NCI-H1092 treated with DMSO at 0.1 percent for 48 hours (cell line): ENCODE data around the gene RNF145.

Source experiments
- DNase-seq: peaks from one replicate; lab custom pipeline; 2025; lab: John Stamatoyannopoulos, UW

RNF145 gene

GRCh38 chr5:159112436-159112835, 96.9 kb downstream of the RNF145 start:
- no peak for DNase-seq
